ENCODE results near the gene OPN1MW.

GRCh38 chrX:154138857-154139256, 43.5 kb upstream of the OPN1MW start:
- TF ChIP-seq, protein P1, sequence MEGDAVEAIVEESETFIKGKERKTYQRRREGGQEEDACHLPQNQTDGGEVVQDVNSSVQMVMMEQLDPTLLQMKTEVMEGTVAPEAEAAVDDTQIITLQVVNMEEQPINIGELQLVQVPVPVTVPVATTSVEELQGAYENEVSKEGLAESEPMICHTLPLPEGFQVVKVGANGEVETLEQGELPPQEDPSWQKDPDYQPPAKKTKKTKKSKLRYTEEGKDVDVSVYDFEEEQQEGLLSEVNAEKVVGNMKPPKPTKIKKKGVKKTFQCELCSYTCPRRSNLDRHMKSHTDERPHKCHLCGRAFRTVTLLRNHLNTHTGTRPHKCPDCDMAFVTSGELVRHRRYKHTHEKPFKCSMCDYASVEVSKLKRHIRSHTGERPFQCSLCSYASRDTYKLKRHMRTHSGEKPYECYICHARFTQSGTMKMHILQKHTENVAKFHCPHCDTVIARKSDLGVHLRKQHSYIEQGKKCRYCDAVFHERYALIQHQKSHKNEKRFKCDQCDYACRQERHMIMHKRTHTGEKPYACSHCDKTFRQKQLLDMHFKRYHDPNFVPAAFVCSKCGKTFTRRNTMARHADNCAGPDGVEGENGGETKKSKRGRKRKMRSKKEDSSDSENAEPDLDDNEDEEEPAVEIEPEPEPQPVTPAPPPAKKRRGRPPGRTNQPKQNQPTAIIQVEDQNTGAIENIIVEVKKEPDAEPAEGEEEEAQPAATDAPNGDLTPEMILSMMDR (IDR thresholded peaks at IDR 0.05; ENCODE audit: low read length) = no peak
- TF ChIP-seq EZH2phosphoT487 (IDR thresholded peaks at IDR 0.05; ENCODE audit: low read length) = no peak

All from MM.1S (cell line).